ENCODE measurements around the gene EMC9. TPM values are rescaled to one million over a fixed set of nuclear protein-coding genes. Genes with fewer than 3 reads are reported as not detected.
A peak's percentile ranks its signal among the peaks of the same experiment; 100 is the strongest.

The EMC9 gene
- total RNA-seq, 1 donor from 2014 or later: 14.0 TPM

DNA sequence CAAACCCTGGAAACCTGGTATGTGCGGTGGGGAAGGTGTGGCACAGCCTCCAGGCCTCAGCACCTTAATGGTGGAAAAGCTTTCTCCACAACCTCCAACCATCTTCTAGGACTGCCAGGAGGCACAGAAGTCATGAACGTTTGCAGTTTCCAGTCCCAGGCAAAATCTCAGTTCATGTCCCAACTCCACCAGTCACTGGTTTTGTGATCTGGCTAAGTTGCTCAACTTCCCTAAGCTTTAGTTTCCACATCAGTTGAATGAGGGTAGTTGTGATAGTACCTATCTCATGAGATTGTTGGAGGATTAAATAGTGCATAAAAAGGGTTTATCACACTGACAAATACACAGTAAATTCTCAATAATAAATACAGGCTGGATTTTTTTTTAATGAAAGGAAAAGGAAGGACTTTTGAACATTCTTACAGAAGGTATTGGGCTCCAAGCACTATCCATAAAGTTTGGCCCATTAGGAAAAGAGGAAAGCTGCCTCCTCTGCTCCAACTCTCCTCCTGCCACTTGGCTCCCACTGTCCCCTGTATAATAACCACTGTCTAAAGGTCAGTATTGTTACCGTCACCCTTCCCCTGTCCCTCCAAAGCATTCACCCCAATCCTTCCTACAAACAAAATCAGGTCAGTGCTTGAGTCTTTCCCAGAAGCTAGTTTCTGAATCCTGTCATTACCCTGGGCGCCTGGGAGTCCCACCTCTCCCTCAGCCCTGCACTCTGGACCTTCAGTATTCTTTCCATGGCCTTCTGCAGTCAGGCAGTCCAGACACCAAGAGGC lies 41.0 kb downstream of the EMC9 start:
- TF ChIP-seq, protein P1, sequence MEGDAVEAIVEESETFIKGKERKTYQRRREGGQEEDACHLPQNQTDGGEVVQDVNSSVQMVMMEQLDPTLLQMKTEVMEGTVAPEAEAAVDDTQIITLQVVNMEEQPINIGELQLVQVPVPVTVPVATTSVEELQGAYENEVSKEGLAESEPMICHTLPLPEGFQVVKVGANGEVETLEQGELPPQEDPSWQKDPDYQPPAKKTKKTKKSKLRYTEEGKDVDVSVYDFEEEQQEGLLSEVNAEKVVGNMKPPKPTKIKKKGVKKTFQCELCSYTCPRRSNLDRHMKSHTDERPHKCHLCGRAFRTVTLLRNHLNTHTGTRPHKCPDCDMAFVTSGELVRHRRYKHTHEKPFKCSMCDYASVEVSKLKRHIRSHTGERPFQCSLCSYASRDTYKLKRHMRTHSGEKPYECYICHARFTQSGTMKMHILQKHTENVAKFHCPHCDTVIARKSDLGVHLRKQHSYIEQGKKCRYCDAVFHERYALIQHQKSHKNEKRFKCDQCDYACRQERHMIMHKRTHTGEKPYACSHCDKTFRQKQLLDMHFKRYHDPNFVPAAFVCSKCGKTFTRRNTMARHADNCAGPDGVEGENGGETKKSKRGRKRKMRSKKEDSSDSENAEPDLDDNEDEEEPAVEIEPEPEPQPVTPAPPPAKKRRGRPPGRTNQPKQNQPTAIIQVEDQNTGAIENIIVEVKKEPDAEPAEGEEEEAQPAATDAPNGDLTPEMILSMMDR (IDR thresholded peaks at IDR 0.05): no peak
- Mint-ChIP-seq H3K4me3 (ENCODE audit: unreplicated experiment) (no peak overlapping the region), H3K4me1 (ENCODE audit: low read depth) (peaks cover 16% of the 10 kb centered on the region), H3K9me3 (ENCODE audit: low read depth) (no peaks in the 10 kb centered on the region), H3K27me3 (ENCODE audit: low read depth) (no peaks in the 10 kb centered on the region), H3K36me3 (ENCODE audit: low read depth) (peaks cover 34% of the 10 kb centered on the region), H3K27ac (ENCODE audit: unreplicated experiment) (no peak overlapping the region)
- DNase-seq (ENCODE audit: low spot score): no peak

DNA sequence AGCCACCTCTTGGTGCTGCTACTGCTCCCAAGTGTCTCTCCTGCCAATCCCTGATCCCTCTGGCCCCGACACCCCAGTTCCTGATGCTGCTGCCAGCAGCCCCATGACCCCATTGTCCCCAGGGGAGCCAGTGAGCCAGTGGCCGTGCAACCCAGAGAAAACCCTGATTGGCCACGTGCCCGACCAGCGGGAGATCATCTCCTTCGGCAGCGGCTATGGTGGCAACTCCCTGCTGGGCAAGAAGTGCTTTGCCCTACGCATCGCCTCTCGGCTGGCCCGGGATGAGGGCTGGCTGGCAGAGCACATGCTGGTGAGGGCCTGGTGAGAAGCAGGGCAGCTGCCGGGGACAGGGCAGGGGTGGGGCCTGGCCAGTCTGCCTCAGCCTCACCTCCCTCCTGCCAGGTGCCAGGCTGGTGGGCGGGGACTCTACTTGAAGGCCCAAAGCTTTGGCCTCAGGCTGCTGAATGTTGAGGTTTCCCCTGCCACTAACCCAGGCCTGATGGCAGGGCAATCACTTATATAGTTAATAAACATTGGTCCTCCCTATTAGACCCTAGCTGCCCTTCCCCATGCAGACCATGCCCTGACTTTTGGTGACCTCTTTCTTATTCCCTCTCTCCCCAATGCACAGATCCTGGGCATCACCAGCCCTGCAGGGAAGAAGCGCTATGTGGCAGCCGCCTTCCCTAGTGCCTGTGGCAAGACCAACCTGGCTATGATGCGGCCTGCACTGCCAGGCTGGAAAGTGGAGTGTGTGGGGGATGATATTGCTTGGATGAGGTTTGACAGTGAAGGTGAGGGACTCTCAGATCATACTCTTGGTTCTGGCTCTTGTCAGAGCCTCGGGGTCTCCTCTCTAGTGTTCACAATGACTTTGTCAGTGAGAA lies 42.2 kb downstream of the EMC9 start:
- peaks cover 22% of the 10 kb centered on the region for H3K4me1 Mint-ChIP-seq (ENCODE audit: low read depth)
- no peaks in the 10 kb centered on the region for H3K27me3 Mint-ChIP-seq (ENCODE audit: low read depth)
- DNase-seq (ENCODE audit: low spot score): no peak
- H3K4me3 Mint-ChIP-seq (ENCODE audit: unreplicated experiment): peak overlapping the region; percentile 31
- TF ChIP-seq, protein P1 (IDR thresholded peaks at IDR 0.05): no peak
- peak overlapping the region; percentile 23 for H3K27ac Mint-ChIP-seq (ENCODE audit: unreplicated experiment)
- peaks cover 30% of the 10 kb centered on the region for H3K36me3 Mint-ChIP-seq (ENCODE audit: low read depth)
- H3K9me3 Mint-ChIP-seq (ENCODE audit: low read depth): no peaks in the 10 kb centered on the region

DNA sequence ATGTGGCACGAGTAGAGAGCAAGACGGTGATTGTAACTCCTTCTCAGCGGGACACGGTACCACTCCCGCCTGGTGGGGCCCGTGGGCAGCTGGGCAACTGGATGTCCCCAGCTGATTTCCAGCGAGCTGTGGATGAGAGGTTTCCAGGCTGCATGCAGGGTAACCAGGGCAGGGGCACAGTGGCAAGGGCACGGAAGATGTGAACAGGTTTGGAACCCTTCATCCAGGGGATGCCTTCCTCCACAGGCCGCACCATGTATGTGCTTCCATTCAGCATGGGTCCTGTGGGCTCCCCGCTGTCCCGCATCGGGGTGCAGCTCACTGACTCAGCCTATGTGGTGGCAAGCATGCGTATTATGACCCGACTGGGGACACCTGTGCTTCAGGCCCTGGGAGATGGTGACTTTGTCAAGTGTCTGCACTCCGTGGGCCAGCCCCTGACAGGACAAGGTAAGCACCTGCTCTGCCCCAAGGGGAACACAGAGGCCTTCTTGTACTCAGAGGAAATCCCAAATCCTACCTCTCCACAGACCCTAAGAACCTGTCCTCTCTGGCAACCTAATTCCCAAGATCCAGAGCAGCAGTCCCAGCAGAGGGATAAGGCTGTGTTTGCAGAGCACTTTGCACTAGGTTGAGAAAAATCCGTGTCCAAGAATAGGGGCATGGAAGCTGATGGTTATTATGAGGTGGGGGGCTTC lies 43.0 kb downstream of the EMC9 start:
- no peaks in the 10 kb centered on the region for H3K27me3 Mint-ChIP-seq (ENCODE audit: low read depth)
- no peak for DNase-seq (ENCODE audit: low spot score)
- H3K4me1 Mint-ChIP-seq (ENCODE audit: low read depth): peaks cover 26% of the 10 kb centered on the region
- TF ChIP-seq, protein P1 (IDR thresholded peaks at IDR 0.05): no peak
- H3K9me3 Mint-ChIP-seq (ENCODE audit: low read depth): no peaks in the 10 kb centered on the region
- H3K27ac Mint-ChIP-seq (ENCODE audit: unreplicated experiment): no peak overlapping the region
- H3K36me3 Mint-ChIP-seq (ENCODE audit: low read depth): peaks cover 26% of the 10 kb centered on the region
- peak overlapping the region; percentile 31 for H3K4me3 Mint-ChIP-seq (ENCODE audit: unreplicated experiment)

DNA sequence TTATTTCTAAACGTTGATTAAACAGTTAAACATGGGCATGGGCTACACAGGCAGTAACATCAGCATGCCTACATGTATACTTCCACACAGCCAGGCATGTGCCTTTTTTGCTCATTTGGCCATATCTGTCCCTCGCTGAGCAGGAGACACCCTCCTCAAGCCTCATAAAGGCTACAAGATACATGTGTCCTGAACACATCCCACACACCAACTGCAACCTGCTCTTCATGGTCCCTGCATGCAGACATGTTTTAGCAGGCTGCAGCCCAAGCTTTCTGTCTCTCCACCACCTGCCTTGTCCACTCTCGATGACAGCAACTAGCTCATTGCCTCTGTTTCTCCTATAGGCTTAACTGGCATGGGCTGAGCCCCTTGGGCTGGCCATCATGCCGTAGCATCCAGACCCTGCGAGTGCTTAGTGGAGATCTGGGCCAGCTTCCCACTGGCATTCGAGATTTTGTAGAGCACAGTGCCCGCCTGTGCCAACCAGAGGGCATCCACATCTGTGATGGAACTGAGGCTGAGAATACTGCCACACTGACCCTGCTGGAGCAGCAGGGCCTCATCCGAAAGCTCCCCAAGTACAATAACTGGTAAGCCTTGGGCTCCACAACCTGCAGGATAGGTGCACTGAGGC lies 44.7 kb downstream of the EMC9 start:
- Mint-ChIP-seq H3K27ac (ENCODE audit: unreplicated experiment) (peak overlapping the region; percentile 57), H3K27me3 (ENCODE audit: low read depth) (no peaks in the 10 kb centered on the region), H3K36me3 (ENCODE audit: low read depth) (peaks cover 22% of the 10 kb centered on the region), H3K4me1 (ENCODE audit: low read depth) (peaks cover 38% of the 10 kb centered on the region), H3K9me3 (ENCODE audit: low read depth) (no peaks in the 10 kb centered on the region), H3K4me3 (ENCODE audit: unreplicated experiment) (peak overlapping the region; percentile 50)
- no peak for DNase-seq (ENCODE audit: low spot score)
- TF ChIP-seq, protein P1 (IDR thresholded peaks at IDR 0.05): no peak

All from chondrocyte (in vitro differentiated cells).